ENCODE results near the gene RGS4.

RGS4 gene

DNA sequence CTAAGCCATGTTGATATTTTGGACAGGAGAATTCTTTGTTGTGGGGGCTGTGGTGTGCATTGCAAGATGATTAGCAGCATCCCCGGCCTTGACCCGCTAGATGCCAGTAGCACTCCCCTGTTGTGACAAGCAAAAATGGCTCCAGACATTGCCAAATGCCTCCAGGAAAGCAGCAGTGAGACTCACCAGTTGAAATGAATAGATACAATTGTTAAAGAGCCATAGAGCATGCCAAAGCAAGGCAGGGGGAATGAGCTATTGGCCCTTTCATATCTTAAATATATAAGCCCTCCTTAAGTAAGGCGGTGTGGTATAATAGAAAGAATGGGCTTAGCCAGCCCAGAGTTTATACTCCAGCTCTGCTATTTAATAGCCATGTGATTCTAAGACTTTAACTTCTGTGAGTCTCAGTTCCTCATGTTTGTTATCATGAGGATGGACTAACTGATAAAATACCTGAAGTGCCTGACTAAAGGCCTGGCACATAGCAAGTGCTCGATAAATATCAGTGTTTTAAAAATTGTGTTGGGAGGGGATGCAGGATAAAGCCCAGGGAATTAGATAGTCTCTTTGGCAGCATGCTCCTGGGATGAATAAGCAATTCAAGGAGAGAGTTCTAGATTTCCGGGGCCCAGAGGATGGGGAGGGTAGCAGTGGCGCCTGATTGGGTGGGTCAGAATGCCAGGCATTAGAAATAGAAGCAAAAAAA lies 21.1 kb upstream of the RGS4 start:
- no peak overlapping the region for H2AFZ ChIP-seq (ENCODE audit: low read length)
- no peaks in the 10 kb centered on the region for H3K36me3 ChIP-seq (ENCODE audit: insufficient read depth, low read length)
- H3K9me3 ChIP-seq (ENCODE audit: insufficient read depth, low read depth, low read length), result no peaks in the 10 kb centered on the region
- no peak for TF ChIP-seq EZH2phosphoT487 (IDR thresholded peaks at IDR 0.05; ENCODE audit: borderline replicate concordance)
- TF ChIP-seq, protein P1, sequence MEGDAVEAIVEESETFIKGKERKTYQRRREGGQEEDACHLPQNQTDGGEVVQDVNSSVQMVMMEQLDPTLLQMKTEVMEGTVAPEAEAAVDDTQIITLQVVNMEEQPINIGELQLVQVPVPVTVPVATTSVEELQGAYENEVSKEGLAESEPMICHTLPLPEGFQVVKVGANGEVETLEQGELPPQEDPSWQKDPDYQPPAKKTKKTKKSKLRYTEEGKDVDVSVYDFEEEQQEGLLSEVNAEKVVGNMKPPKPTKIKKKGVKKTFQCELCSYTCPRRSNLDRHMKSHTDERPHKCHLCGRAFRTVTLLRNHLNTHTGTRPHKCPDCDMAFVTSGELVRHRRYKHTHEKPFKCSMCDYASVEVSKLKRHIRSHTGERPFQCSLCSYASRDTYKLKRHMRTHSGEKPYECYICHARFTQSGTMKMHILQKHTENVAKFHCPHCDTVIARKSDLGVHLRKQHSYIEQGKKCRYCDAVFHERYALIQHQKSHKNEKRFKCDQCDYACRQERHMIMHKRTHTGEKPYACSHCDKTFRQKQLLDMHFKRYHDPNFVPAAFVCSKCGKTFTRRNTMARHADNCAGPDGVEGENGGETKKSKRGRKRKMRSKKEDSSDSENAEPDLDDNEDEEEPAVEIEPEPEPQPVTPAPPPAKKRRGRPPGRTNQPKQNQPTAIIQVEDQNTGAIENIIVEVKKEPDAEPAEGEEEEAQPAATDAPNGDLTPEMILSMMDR (conservative IDR thresholded peaks at IDR 0.05; ENCODE audit: low read length), result no peak
- H4K20me1 ChIP-seq (ENCODE audit: insufficient read depth, low read length, poor library complexity, severe bottlenecking), result no peaks in the 10 kb centered on the region
- no peak overlapping the region for H3K4me2 ChIP-seq (ENCODE audit: low read depth, low read length, poor library complexity, severe bottlenecking)
- no peak overlapping the region for H3K4me3 ChIP-seq (ENCODE audit: low read length, poor library complexity, severe bottlenecking)
- no peaks in the 10 kb centered on the region for H3K9me2 ChIP-seq (replicated peaks; ENCODE audit: low read depth, low read length)
- no peaks in the 10 kb centered on the region for H3F3A ChIP-seq (ENCODE audit: low read depth)
- no peaks in the 10 kb centered on the region for H3K4me1 ChIP-seq (ENCODE audit: insufficient read depth, low read length, poor library complexity, severe bottlenecking)
- no peaks in the 10 kb centered on the region for H3K27me3 ChIP-seq (ENCODE audit: insufficient read depth, low read length, poor library complexity, severe bottlenecking)
- no peaks in the 10 kb centered on the region for H3K79me2 ChIP-seq (ENCODE audit: insufficient read depth, low read length)
- no peak overlapping the region for H3K9ac ChIP-seq (ENCODE audit: low read depth, low read length, poor library complexity, severe bottlenecking)

DNA sequence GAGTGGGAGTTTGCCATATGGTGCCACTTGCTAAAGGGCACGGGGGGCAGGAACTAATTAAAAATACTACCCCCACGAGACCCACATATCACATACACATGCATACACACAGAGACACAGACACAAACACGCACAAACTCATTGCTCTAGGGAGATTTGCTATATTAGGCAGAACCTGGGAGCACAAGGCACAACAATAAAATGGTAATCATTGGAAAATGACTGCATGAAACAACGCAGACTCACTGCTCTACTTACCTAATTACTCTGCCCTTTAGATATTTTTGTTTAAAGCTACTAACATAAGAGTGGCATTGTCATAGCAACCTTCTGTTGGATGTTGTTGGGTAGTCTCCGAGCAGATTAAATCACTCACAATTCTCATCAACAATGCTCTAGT lies 20.3 kb upstream of the RGS4 start:
- H3K9me3 ChIP-seq (ENCODE audit: insufficient read depth, low read depth, low read length), result no peaks in the 10 kb centered on the region
- H3K9ac ChIP-seq (ENCODE audit: low read depth, low read length, poor library complexity, severe bottlenecking), result no peak overlapping the region
- H3K36me3 ChIP-seq (ENCODE audit: insufficient read depth, low read length), result no peaks in the 10 kb centered on the region
- H3K27me3 ChIP-seq (ENCODE audit: insufficient read depth, low read length, poor library complexity, severe bottlenecking), result no peaks in the 10 kb centered on the region
- no peaks in the 10 kb centered on the region for H3K9me2 ChIP-seq (replicated peaks; ENCODE audit: low read depth, low read length)
- H3F3A ChIP-seq (ENCODE audit: low read depth), result no peaks in the 10 kb centered on the region
- no peaks in the 10 kb centered on the region for H4K20me1 ChIP-seq (ENCODE audit: insufficient read depth, low read length, poor library complexity, severe bottlenecking)
- no peak for TF ChIP-seq EZH2phosphoT487 (IDR thresholded peaks at IDR 0.05; ENCODE audit: borderline replicate concordance)
- TF ChIP-seq, protein P1 (conservative IDR thresholded peaks at IDR 0.05; ENCODE audit: low read length), result no peak
- no peaks in the 10 kb centered on the region for H3K79me2 ChIP-seq (ENCODE audit: insufficient read depth, low read length)
- H3K4me3 ChIP-seq (ENCODE audit: low read length, poor library complexity, severe bottlenecking), result no peak overlapping the region
- no peak overlapping the region for H2AFZ ChIP-seq (ENCODE audit: low read length)
- no peak overlapping the region for H3K4me2 ChIP-seq (ENCODE audit: low read depth, low read length, poor library complexity, severe bottlenecking)
- H3K4me1 ChIP-seq (ENCODE audit: insufficient read depth, low read length, poor library complexity, severe bottlenecking), result no peaks in the 10 kb centered on the region

DNA sequence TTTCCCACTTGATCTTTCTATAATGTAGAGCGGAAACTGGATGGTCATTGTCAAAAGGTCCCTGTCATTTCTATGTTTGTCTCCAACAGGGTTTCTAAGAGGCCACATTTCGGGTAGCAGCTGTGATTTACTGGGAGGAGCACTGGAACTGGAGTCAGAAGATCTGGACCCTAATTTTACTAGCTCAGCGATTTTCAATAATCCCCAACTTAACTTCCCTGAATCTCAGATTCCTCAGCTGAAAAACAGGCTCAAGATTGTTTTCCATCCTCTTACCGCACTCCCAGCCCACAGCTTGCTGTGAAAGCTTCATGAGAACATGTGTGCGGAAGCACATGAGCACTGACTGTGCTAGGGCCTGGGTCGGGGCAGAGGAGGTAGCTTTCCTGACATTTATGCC lies 19.9 kb upstream of the RGS4 start:
- Histone ChIP-seq H3K9ac (ENCODE audit: low read depth, low read length, poor library complexity, severe bottlenecking) (no peak overlapping the region), H3F3A (ENCODE audit: low read depth) (no peaks in the 10 kb centered on the region), H3K27me3 (ENCODE audit: insufficient read depth, low read length, poor library complexity, severe bottlenecking) (no peaks in the 10 kb centered on the region), H3K4me2 (ENCODE audit: low read depth, low read length, poor library complexity, severe bottlenecking) (no peak overlapping the region), H3K79me2 (ENCODE audit: insufficient read depth, low read length) (no peaks in the 10 kb centered on the region), H4K20me1 (ENCODE audit: insufficient read depth, low read length, poor library complexity, severe bottlenecking) (no peaks in the 10 kb centered on the region), H3K9me3 (ENCODE audit: insufficient read depth, low read depth, low read length) (no peaks in the 10 kb centered on the region), H2AFZ (ENCODE audit: low read length) (no peak overlapping the region), H3K36me3 (ENCODE audit: insufficient read depth, low read length) (no peaks in the 10 kb centered on the region), H3K4me3 (ENCODE audit: low read length, poor library complexity, severe bottlenecking) (no peak overlapping the region), H3K9me2 (replicated peaks; ENCODE audit: low read depth, low read length) (no peaks in the 10 kb centered on the region), H3K4me1 (ENCODE audit: insufficient read depth, low read length, poor library complexity, severe bottlenecking) (no peaks in the 10 kb centered on the region)
- TF ChIP-seq, protein P1 (conservative IDR thresholded peaks at IDR 0.05; ENCODE audit: low read length), result no peak
- no peak for TF ChIP-seq EZH2phosphoT487 (IDR thresholded peaks at IDR 0.05; ENCODE audit: borderline replicate concordance)
